Measurements from ENCODE around the gene YPEL1.

DNA sequence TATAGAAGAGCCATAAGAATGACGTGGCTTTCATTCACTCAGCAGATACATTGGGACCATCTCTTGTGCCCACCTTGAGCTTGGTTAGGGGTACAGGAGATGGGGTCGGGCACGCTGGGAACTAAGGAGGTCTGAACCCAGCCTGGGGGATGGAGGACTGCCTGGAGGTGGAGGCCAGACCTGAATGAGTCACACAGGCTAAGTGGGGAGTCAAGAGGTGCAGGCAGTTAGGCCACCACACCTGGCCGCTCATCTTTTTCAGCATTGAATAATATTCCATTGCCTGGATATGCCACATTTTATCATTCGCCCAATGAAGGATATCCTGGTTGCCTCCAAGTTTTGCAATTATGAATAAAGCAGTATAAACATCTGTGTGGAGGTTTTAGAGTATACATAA, 73.6 kb downstream of the YPEL1 start:
- no peak for TF ChIP-seq POLR2A (IDR thresholded peaks at IDR 0.05)
- TF ChIP-seq, protein P1, sequence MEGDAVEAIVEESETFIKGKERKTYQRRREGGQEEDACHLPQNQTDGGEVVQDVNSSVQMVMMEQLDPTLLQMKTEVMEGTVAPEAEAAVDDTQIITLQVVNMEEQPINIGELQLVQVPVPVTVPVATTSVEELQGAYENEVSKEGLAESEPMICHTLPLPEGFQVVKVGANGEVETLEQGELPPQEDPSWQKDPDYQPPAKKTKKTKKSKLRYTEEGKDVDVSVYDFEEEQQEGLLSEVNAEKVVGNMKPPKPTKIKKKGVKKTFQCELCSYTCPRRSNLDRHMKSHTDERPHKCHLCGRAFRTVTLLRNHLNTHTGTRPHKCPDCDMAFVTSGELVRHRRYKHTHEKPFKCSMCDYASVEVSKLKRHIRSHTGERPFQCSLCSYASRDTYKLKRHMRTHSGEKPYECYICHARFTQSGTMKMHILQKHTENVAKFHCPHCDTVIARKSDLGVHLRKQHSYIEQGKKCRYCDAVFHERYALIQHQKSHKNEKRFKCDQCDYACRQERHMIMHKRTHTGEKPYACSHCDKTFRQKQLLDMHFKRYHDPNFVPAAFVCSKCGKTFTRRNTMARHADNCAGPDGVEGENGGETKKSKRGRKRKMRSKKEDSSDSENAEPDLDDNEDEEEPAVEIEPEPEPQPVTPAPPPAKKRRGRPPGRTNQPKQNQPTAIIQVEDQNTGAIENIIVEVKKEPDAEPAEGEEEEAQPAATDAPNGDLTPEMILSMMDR (IDR thresholded peaks at IDR 0.05) = no peak

All from uterus (tissue), 2 donors.